BJ (cell line): ENCODE measurements around the gene CXCL5. TPM values are rescaled to one million over a fixed set of nuclear protein-coding genes. Genes with fewer than 3 reads are reported as not detected.

ENCODE experiments used
- CTCF ChIA-PET: fragments of 350-600 bp; formaldehyde crosslinking; extraction: SDS; loops from one replicate; lab custom pipeline; 2021; ENCODE audit warnings: antibody characterized with exemption, inconsistent platforms; lab: Yijun Ruan, JAX
- POLR2A ChIA-PET: fragments of 300-600 bp; sonication (Branson Sonifier 250); formaldehyde crosslinking; extraction: SDS; loops from one replicate; lab custom pipeline; 2021; ENCODE audit warnings: antibody characterized with exemption; lab: Charles Lee
- DNase-seq: peaks from one replicate; pipeline ENCODE4 v3.0.0-alpha.2; 2011; ENCODE audit warnings: low read depth
- H3K27me3 ChIP-seq: 2 replicates; pipeline ENCODE4 v1.6.0; 2011; ENCODE audit warnings: low read length; ENCODE audit not compliant: control insufficient read depth, insufficient read depth
- H3K36me3 ChIP-seq: 2 replicates; pipeline ENCODE4 v1.5.1; 2011; ENCODE audit warnings: low read length; ENCODE audit not compliant: control insufficient read depth, insufficient read depth
- H3K4me3 ChIP-seq: 2 replicates; pipeline ENCODE4 v1.5.1; 2011; ENCODE audit warnings: low read depth, mild to moderate bottlenecking, control low read depth, low read length
- CTCF ChIP-seq: IDR thresholded peaks from 2 replicates; pipeline ENCODE4 v1.5.1; 2011; ENCODE audit warnings: low read depth, mild to moderate bottlenecking, control low read depth, inconsistent platforms, low read length, moderate library complexity; ENCODE audit not compliant: insufficient read depth
- polyA plus RNA-seq: library from polyadenylated mRNA; depleted of rRNA; stranded (reverse); fragments of >200 nt; gene quantifications from 2 replicates; pipeline ENCODE4 v1.2.3, GENCODE V29; 2011; rRNA removed
- small RNA-seq: library from RNA; depleted of rRNA; stranded (forward); fragments of <200 nt; gene quantifications from one replicate; pipeline ENCODE3, GENCODE V24; 2012; ENCODE audit warnings: low replicate concordance, low read depth; ENCODE audit not compliant: insufficient read length

Gene CXCL5
- polyA plus RNA-seq, 1 experiment, result 0.18 TPM

GRCh38 chr4:73945674-73946449 is 52.6 kb downstream of the CXCL5 start:
- ChIA-PET CTCF (interaction anchor here (2.6 kb wide), 1 partner anchor 14 kb away, joined by 7 read pairs; no protein-coding TSS in a partner anchor), POLR2A (no interaction called here)
- Histone ChIP-seq H3K36me3 (no peaks in the 10 kb centered on the region), H3K4me3 (no peak overlapping the region), H3K27me3 (peaks cover 18% of the 10 kb centered on the region)
- no peak for DNase-seq
- no peak for TF ChIP-seq CTCF

Small RNAs within 50 kb of the gene (small RNA-seq; reads per million reads assigned to genes)
- not detected for gene RN7SL218P

Other genes starting within 250 kb of the CXCL5 start
- gene CXCL6, start 162.0 kb downstream of the CXCL5 start, polyA plus RNA-seq, result 0.06 and 0.12 TPM in 2 replicates
- not detected in 2 replicates for gene PF4V1, start 145.4 kb downstream of the CXCL5 start, polyA plus RNA-seq
- gene CXCL1, start 129.3 kb downstream of the CXCL5 start, polyA plus RNA-seq, result 0.53 and 1.0 TPM in 2 replicates
- gene PF4, start 16.6 kb downstream of the CXCL5 start, polyA plus RNA-seq, result not detected in 2 replicates
- gene PPBP, start 10.5 kb downstream of the CXCL5 start, polyA plus RNA-seq, result not detected in 2 replicates
- gene CXCL3, start 40.0 kb upstream of the CXCL5 start, polyA plus RNA-seq, result 0.18 and 0.47 TPM in 2 replicates
- 0.63 and 0.82 TPM in 2 replicates for gene CXCL2, start 100.5 kb upstream of the CXCL5 start, polyA plus RNA-seq
- gene MTHFD2L, start 159.4 kb upstream of the CXCL5 start, polyA plus RNA-seq, result 1.7 and 4.3 TPM in 2 replicates